SU-DHL-6 (cell line): Measurements from ENCODE around the gene SCN3A.

ENCODE experiments used
- H2AFZ ChIP-seq: fragments of 200-600 bp; sonication (generic); 2 replicates; pipeline ENCODE4 v1.6.1; 2014; ENCODE audit warnings: low read depth, mild to moderate bottlenecking, moderate library complexity, mixed read lengths, antibody characterized with exemption, low read length; ENCODE audit not compliant: severe bottlenecking
- H3F3A ChIP-seq: fragments of 200-600 bp; shearing (Covaris generic); 2 replicates; pipeline ENCODE4 v1.6.0; 2016; ENCODE audit warnings: antibody characterized with exemption, mild to moderate bottlenecking; ENCODE audit not compliant: insufficient read depth
- H3K27ac ChIP-seq: fragments of 200-600 bp; sonication (generic); 2 replicates; pipeline ENCODE4 v1.5.1; 2016; ENCODE audit warnings: low read depth, mild to moderate bottlenecking, low read length, moderate library complexity, mixed read lengths
- H3K27me3 ChIP-seq: fragments of 200-600 bp; sonication (generic), shearing (Covaris generic); 2 replicates; pipeline ENCODE4 v1.6.0; 2014; ENCODE audit warnings: mild to moderate bottlenecking, low read length
- H3K36me3 ChIP-seq: fragments of 200-600 bp; sonication (generic); 2 replicates; pipeline ENCODE4 v1.6.1; 2014; ENCODE audit warnings: mild to moderate bottlenecking, low read length, mixed read lengths
- H3K4me2 ChIP-seq: fragments of 300-600, 200-600 bp; shearing (Covaris generic), sonication (generic); 2 replicates; pipeline ENCODE4 v1.6.0; 2014; ENCODE audit warnings: low read length, low read depth, mild to moderate bottlenecking; ENCODE audit not compliant: poor library complexity, severe bottlenecking
- H3K4me3 ChIP-seq: fragments of 200-600 bp; sonication (generic); 2 replicates; pipeline ENCODE4 v1.5.1; 2014; ENCODE audit warnings: antibody characterized with exemption, low read length, mild to moderate bottlenecking, mixed read lengths; ENCODE audit not compliant: insufficient read depth, poor library complexity, severe bottlenecking
- H3K79me2 ChIP-seq: fragments of 200-600 bp; sonication (generic); 2 replicates; pipeline ENCODE4 v1.6.1; 2014; ENCODE audit warnings: mild to moderate bottlenecking, low read length, moderate library complexity; ENCODE audit not compliant: insufficient read depth
- H3K9ac ChIP-seq: fragments of 200-600 bp; sonication (generic); 2 replicates; pipeline ENCODE4 v1.7.0; 2014; ENCODE audit warnings: mild to moderate bottlenecking, low read length
- H3K9me2 ChIP-seq: fragments of 200-600 bp; sonication (generic); replicated peaks from 2 replicates; pipeline ENCODE4 v1.6.1; 2014; ENCODE audit warnings: low read length; ENCODE audit not compliant: insufficient read depth
- H3K9me3 ChIP-seq: fragments of 200-600 bp; sonication (generic); 2 replicates; pipeline ENCODE4 v1.6.1; 2014; ENCODE audit warnings: low read length, mixed read lengths; ENCODE audit not compliant: insufficient read depth
- H4K20me1 ChIP-seq: fragments of 200-600 bp; sonication (generic); 2 replicates; pipeline ENCODE4 v1.6.1; 2014; ENCODE audit warnings: low read depth, mild to moderate bottlenecking, antibody characterized with exemption, low read length, moderate library complexity, mixed read lengths
- CTCF ChIP-seq: fragments of 200-600 bp; sonication (generic); IDR thresholded peaks from one replicate; pipeline ENCODE4 v1.5.1; 2017; ENCODE audit warnings: antibody characterized with exemption, mild to moderate bottlenecking, low read length, moderate library complexity; ENCODE audit not compliant: insufficient read depth, poor library complexity, severe bottlenecking
- EZH2phosphoT487 ChIP-seq: fragments of 200-600 bp; sonication (generic), shearing (Covaris generic); conservative IDR thresholded peaks from 2 replicates; pipeline ENCODE4 v1.6.1; 2018; ENCODE audit warnings: mild to moderate bottlenecking, antibody characterized with exemption, low read length, moderate library complexity, mixed read lengths

Gene SCN3A

GRCh38 chr2:165114346-165114939, 89.4 kb downstream of the SCN3A start:
- no peak overlapping the region for H3K9ac ChIP-seq
- no peak overlapping the region for H3K27ac ChIP-seq
- no peak overlapping the region for H3K4me3 ChIP-seq
- no peaks in the 10 kb centered on the region for H3K27me3 ChIP-seq
- H3F3A ChIP-seq, result no peaks in the 10 kb centered on the region
- no peaks in the 10 kb centered on the region for H4K20me1 ChIP-seq
- H3K9me3 ChIP-seq, result no peaks in the 10 kb centered on the region
- no peaks in the 10 kb centered on the region for H3K79me2 ChIP-seq
- H3K36me3 ChIP-seq, result no peaks in the 10 kb centered on the region
- no peak overlapping the region for H3K4me2 ChIP-seq
- H3K9me2 ChIP-seq, result no peaks in the 10 kb centered on the region
- H2AFZ ChIP-seq, result no peak overlapping the region
- TF ChIP-seq EZH2phosphoT487, result no peak
- no peak for TF ChIP-seq CTCF

- Histone ChIP-seq H3K9me2 (no peaks in the 10 kb centered on the region), H2AFZ (no peak overlapping the region), H3F3A (no peaks in the 10 kb centered on the region), H3K36me3 (no peaks in the 10 kb centered on the region), H3K27me3 (no peaks in the 10 kb centered on the region), H3K4me3 (no peak overlapping the region), H3K9me3 (no peaks in the 10 kb centered on the region), H3K4me2 (no peak overlapping the region), H3K27ac (no peak overlapping the region), H3K79me2 (no peaks in the 10 kb centered on the region), H3K9ac (no peak overlapping the region), H4K20me1 (no peaks in the 10 kb centered on the region)
- TF ChIP-seq EZH2phosphoT487, result no peak
- no peak for TF ChIP-seq CTCF
These were observed 90.4 kb downstream of the SCN3A start for GRCh38 chr2:165113414-165113813.

- no peak overlapping the region for H3K27ac ChIP-seq
- H3K36me3 ChIP-seq, result no peaks in the 10 kb centered on the region
- H4K20me1 ChIP-seq, result no peaks in the 10 kb centered on the region
- no peaks in the 10 kb centered on the region for H3K27me3 ChIP-seq
- no peak overlapping the region for H3K9ac ChIP-seq
- no peaks in the 10 kb centered on the region for H3K9me3 ChIP-seq
- H3K9me2 ChIP-seq, result no peaks in the 10 kb centered on the region
- no peaks in the 10 kb centered on the region for H3K79me2 ChIP-seq
- no peak overlapping the region for H3K4me2 ChIP-seq
- TF ChIP-seq EZH2phosphoT487, result no peak
- no peak for TF ChIP-seq CTCF
- H3K4me3 ChIP-seq, result no peak overlapping the region
- H3F3A ChIP-seq, result no peaks in the 10 kb centered on the region
- H2AFZ ChIP-seq, result no peak overlapping the region
These were observed 91.1 kb downstream of the SCN3A start for GRCh38 chr2:165112789-165113188.
